ENCODE measurements around the gene CISH.

The CISH gene

DNA sequence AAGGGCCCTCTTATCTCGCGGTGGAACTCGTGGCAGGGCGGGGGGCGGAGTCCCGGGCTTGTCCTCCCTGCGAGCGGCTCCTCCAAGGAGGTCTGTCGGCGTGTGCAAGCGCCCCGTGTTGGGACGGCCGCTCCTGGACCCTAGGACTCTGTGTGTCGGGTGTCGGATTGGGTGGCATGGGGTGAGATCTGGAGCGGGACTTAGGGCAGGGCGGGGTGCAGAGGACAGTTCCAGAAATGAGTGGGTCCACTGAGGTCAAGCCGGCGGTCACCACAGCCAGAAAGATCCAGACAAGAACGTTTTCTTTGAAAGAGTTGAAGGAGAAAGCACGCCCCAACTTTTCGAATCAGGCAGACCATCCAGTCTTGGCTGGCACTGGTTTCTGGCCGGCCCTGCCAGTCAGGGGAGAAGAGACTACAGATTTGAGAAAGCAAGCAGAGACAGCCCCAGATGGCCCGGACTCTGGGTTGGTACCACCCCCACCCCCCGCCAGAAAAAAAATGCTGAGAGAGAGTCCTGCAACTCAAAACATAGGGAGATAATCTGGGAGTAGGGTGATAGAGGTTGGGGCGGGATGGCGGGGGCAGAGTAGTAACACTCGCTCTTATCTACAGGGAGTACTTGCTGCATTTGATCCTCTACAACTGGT is 784 bp upstream of the CISH start:
- DNase-seq, result no peak

GRCh38 chr3:50610992-50611463 is 546 bp downstream of the CISH start:
- DNase-seq, result no peak

DNA sequence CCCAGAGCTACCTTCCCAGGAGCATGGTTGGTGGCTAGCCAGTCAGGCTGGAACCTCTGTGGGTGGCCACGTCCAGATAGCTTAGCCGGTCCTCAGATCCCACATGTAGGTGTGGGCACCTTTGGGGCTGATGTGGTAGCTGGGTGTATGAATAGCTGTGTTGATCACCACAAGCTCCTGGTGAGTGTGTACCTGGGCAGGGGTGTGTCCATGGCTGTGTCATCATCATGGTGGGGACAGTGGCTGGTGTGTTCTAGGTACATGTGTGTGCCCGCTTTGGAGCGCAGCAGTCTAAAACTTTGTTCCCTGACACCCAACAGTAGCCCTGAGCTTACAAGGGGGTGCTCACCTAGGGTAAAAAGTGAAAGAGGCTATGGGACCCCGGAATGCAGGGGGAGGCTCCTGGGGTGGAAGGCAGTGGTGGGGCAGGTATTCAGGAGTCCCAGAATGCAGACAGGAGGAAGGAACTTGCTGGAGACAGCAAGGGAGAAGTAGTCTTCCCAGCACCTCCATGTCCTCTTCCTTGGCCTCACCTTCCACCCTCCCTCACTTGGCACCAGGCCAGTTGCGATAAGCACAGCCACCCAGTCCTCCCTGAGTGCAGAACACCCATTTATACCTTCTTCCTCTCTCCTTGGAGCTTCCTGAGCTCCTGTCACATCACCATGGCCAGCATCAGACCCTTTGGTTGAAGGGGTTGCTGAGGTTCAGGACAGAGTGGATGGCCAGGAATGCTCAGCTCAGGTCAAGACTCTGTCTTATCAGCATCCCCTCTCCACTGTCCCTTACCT is 1.2 kb downstream of the CISH start:
- no peak for DNase-seq

DNA sequence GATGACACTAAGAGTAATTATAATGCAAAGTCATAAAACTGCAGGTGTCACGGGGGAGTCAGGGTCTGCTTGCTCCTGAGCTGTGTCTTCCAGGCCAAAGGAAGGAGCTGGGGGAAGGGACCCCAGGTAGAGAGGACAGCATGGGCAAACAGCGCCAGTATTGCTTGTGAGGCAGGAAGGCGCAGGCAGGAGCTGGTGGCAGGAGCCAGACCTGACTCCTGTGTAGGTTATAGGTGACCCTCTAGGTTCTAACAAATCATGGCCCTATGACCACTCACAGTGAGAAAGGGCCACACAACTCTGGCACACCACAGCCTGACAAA is 1.9 kb downstream of the CISH start:
- no peak for DNase-seq

DNA sequence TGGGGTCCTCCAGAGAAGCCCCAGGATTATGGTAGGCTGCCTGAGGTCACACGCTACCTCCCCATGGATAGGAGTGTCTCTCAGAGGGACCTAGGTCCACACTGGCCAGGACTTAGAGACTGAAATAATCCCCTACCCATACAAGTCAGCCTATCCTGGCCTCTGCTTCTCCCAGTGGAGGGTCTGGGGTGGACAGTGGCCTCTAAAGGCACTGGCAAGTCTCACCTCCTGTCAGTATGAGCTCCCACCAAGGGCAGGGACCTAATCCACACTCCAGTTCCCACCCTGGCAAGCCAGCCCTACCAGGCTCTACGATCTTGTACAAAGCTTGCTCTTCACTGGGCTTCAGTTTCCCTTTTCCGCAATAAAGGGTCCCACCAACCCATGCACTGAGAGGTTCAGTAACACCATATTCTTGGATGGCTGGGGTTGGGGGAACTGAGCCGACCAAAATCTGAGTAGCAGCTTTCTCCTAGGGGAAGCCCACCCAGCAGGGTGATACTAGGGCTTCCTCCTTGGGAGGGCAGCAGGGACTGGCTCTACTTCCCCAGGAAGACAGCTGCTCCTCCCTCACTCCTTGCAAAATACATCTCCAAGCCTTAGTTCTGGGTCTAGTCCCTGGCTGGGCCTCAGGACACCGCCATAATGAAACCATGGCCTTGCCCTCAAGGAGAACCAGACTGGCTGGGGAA is 2.4 kb downstream of the CISH start:
- no peak for DNase-seq

- DNase-seq, result no peak
Measured at GRCh38 chr3:50608278-50608677, 3.3 kb downstream of the CISH start.

DNA sequence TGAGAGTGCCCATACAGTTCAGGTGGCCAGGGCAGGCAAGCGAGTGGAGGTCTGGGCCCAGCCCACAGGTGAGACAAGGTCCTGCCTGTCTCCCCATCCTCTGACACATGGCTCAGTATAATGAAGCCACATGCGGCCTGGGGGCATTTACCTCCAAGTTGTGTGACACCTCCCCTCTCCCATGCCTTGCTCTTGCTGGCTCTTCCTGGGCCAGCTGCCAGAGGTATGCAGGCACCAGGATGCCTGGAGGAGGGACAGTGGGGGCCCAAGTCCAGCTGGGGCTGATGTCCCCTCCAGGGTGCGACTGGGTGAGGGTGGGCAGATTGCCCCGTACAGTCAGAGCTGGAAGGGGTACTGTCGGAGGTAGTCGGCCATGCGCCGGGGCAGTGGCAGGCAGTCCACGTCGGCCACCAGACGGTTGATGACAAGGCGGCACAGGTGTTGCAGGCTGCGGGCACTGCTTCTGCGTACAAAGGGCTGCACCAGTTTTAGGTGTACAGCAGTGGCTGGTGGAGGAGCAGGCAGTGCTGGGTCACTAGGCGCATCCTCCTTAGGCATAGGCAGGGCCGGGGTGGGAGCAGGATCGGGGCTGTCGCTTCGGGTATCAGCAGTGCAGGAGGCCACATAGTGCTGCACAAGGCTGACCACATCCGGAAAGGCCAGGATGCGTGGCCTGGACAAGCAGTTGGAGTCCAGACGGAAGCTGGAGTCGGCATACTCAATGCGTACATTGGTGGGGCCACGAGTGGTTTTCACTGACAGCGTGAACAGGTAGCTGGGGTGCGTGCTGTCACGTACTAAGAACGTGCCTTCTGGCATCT is 4.1 kb downstream of the CISH start:
- no peak for DNase-seq

GRCh38 chr3:50606596-50606995 is 5.0 kb downstream of the CISH start:
- no peak for DNase-seq

GRCh38 chr3:50605901-50606326 is 5.7 kb downstream of the CISH start:
- DNase-seq, result no peak

DNA sequence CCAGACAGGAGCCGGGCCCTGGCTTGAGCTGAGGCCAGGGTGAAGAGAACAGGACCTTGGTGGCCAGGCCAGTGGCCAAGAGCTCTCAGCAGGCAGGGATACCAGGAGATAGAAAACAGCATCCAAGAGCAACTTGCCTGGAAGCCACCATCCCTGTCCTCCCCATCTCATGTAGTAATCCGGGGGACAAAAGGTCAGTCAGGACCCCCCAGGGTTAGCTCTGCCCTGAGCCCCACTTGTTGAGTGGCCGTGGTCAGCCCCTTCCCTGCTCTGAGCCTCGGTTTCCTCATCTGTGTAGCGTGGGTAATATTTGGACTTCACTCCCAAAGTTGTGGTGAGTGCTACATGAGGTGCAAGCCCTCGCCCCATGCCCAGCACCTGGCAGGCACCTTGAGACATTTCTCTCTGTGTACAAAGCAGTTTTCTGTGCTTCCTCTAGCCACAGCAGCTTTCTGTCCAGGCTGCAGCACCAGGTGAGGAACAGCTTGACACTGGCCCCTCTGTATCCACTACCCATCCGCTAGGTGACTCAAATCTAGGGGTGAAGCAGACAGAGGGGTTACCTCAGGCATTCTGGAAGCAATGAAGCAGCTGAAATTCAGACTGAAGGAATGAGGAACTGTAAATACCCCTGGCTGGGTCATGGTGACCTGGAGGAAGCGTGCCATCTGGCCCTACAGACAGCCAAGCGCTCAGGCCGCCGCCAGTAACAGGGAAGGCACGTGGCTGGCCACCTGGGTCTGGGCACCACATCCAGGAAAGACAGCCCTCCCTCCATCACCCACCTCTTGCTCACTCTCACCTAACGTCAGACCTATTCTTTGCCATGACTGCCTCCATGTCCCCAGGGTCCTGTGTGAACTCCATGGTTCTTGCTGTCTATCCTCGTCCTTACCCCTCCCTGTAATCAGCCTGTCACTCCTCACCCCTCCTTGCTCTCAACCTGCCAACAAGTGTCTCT is 6.7 kb downstream of the CISH start:
- DNase-seq, result no peak

DNA sequence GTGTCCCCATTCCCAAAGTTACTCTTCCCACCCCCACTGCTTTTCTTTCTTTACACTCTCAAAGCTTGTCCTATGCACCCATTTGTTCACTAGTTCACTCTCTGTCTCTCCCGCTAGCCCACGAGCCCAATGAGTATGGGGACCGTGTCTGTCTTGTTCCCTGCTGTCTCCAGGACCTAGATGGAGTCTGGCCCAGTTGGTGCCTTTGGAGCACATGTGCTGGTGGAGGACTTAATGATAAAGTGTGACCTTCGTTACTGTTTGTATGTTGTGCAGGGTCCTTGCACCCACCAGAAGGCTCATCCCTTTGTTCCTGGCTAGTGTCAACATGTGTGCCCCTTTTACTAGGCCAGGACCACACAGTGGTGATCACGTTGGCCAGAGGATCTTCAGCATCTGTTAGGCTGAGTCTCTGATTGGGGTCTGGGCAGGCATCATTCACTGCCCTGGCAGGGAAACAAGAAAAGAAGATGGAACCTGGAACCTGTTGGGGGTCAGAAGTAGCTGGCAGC is 7.4 kb downstream of the CISH start:
- no peak for DNase-seq

- DNase-seq, result no peak
Measured at GRCh38 chr3:50603261-50604109, 8.1 kb downstream of the CISH start.

GRCh38 chr3:50602595-50603191 is 8.9 kb downstream of the CISH start:
- DNase-seq, result no peak

- DNase-seq, result peak; percentile 90
Measured at GRCh38 chr3:50600841-50601591, 10.6 kb downstream of the CISH start.

DNA sequence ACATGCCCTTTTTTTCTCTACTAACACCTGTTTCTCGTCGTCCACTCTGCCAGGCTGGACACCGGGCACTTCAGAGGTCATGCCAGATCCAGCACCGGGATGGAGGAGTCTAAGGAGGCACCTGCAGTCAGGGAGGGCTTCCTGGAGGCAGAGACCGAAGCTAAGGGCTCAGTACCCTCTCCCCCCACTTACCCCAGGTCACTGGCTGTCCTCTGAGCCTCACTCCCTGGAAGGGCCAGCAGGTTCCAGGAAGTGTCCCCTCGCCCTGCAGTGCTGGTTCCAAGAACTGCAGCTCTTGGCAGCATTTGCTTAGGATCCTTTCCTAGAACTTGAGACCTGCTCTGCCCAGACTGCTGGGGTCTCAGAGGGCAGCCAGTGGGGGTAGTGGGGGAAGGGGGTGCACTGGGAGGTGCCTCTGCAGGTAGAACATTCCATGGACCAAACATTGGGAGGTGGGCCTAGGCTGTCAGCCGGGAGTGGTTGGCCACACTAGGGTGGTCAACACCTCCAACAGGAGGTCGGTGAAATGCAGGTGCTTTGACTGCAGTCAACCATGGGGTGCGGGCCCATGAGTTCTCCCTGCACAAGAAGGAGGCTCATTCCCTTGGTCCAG is 11.3 kb downstream of the CISH start:
- no peak for DNase-seq

DNA sequence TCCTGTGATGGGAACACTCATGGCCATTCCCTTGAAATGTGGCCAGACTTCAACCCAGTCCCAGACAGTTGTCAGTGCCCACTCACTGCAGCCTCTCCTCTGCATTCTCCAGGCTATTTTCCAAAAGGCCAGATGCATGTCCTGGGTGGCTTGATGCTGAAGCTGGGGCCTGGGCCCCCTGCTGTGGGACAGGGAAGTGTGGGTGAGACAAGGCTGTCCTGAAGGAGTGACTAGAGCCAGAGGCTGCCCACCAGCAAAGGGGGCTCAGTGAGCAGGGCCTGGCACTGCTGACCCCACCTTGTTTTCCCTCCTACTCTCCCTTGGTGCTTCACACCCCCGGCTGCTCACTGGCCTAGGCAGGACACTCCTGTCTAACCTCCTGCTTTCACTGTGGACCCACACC is 11.9 kb downstream of the CISH start:
- no peak for DNase-seq

- no peak for DNase-seq
Measured at GRCh38 chr3:50599115-50599715, 12.4 kb downstream of the CISH start.

- no peak for DNase-seq
Measured at GRCh38 chr3:50594253-50594785, 17.3 kb downstream of the CISH start.

Data from SHP77 treated with DMSO at 0.1 percent for 48 hours (cell line).